A673 (cell line): ENCODE data around the gene PIP5K1A. TPM values are rescaled to one million over a fixed set of nuclear protein-coding genes. Genes with fewer than 3 reads are reported as not detected.
"Not testable (repeated sequence)": the region's sequence is repeated elsewhere in the genome, so short reads cannot be mapped to it uniquely, and the experiment has no call there.

Source experiments
- BruUV-seq: library from RNA; stranded (reverse); fragments of 400-500 nt; replicated peaks from 2 replicates; lab custom pipeline; 2021; lab: Mats Ljungman, UMichigan
- CTCF ChIA-PET: fragments of 300-600 bp; sonication (Branson Sonifier 250); formaldehyde crosslinking; loops from one replicate; lab custom pipeline; 2022; ENCODE audit warnings: antibody characterized with exemption; lab: Charles Lee
- POLR2A ChIA-PET: fragments of 300-600 bp; sonication (Branson Sonifier 250); formaldehyde crosslinking; loops from one replicate; lab custom pipeline; 2022; ENCODE audit warnings: antibody characterized with exemption; ENCODE audit not compliant: low non-redundant PET; lab: Charles Lee
- DNase-seq: peaks from one replicate; pipeline ENCODE4 v3.0.0-alpha.2; 2015; ENCODE audit warnings: low spot score
- H3K27ac ChIP-seq: fragments of 200-600 bp; sonication (generic); 2 replicates; pipeline ENCODE4 v1.5.1; 2016; ENCODE audit warnings: mixed run types, low read depth, mild to moderate bottlenecking, mixed read lengths, antibody characterized with exemption, low read length; ENCODE audit not compliant: poor library complexity, severe bottlenecking
- H3K27me3 ChIP-seq: fragments of 200-600 bp; sonication (generic); replicated peaks from 2 replicates; pipeline ENCODE4 v1.6.1; 2017; ENCODE audit warnings: mixed run types, low read depth, mild to moderate bottlenecking, mixed read lengths, antibody characterized with exemption, low read length; ENCODE audit not compliant: insufficient read depth, poor library complexity
- H3K36me3 ChIP-seq: fragments of 200-600 bp; sonication (generic); 2 replicates; pipeline ENCODE4 v1.6.1; 2016; ENCODE audit warnings: mixed run types, mild to moderate bottlenecking, mixed read lengths, antibody characterized with exemption, low read length; ENCODE audit not compliant: insufficient read depth, poor library complexity, severe bottlenecking
- H3K4me1 ChIP-seq: fragments of 200-600 bp; sonication (generic); 2 replicates; pipeline ENCODE4 v1.6.1; 2017; ENCODE audit warnings: mixed run types, mild to moderate bottlenecking, mixed read lengths, antibody characterized with exemption, low read length; ENCODE audit not compliant: insufficient read depth, poor library complexity, severe bottlenecking
- H3K4me3 ChIP-seq: fragments of 200-600 bp; sonication (generic); 2 replicates; pipeline ENCODE4 v1.5.1; 2016; ENCODE audit warnings: low read depth, mixed run types, mild to moderate bottlenecking, mixed read lengths, low read length; ENCODE audit not compliant: poor library complexity, severe bottlenecking
- H3K9me3 ChIP-seq: fragments of 200-600 bp; sonication (generic); 2 replicates; pipeline ENCODE4 v1.6.1; 2016; ENCODE audit warnings: mixed run types, low read depth, mild to moderate bottlenecking, mixed read lengths, antibody characterized with exemption, low read length; ENCODE audit not compliant: poor library complexity, severe bottlenecking
- EZH2 ChIP-seq: fragments of 200-600 bp; sonication (generic); IDR thresholded peaks from 2 replicates; pipeline ENCODE4 v1.6.1; 2017; ENCODE audit warnings: borderline replicate concordance, low read depth, mild to moderate bottlenecking, mixed read lengths, antibody characterized with exemption, low read length; ENCODE audit not compliant: poor library complexity, severe bottlenecking
- intact Hi-C: fragments of 100-400 bp; cut with micrococcal nuclease; formaldehyde crosslinking; loops from one replicate; pipeline ENCODE4 v1.10.0; 2022; ENCODE audit not compliant: unreplicated experiment
- total RNA-seq: library from RNA; stranded (reverse); gene quantifications from 2 replicates; pipeline ENCODE4 v1.2.3, GENCODE V29; 2021
- TF ChIP-seq, protein P1 (sequence below): fragments of 300-800, 200-600 bp; sonication (generic); conservative IDR thresholded peaks from 2 replicates; pipeline ENCODE4 v1.5.1; 2017; ENCODE audit warnings: low read depth, mild to moderate bottlenecking, antibody characterized with exemption, low read length, moderate library complexity, mixed read lengths

The PIP5K1A gene
- total RNA-seq, 1 experiment from 2014 or later: 115 TPM

DNA sequence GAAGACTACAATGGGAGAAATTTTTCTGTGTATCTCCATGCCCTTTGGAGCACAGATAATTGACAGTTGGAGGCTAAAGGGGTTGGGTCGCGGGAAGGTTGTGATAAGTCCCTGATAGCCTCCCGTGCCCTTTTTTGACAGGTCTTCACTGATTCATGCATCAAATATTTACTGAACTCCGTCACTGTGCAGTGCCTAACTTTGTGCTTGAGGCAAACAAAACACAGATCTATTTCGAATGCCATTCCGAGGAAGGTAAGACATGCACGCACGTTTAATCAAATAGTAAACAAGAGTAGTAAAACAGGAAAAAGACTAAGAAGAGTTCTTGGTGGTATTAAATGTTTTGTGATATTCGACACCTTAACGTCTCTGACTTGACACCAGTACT lies 494 bp upstream of the PIP5K1A start:
- intact Hi-C loops: loop anchor here (1.0 kb wide), 1 partner anchor 53 kb away; no protein-coding TSS in a partner anchor
- H3K4me1 ChIP-seq: peaks cover 6% of the 10 kb centered on the region
- peaks cover 14% of the 10 kb centered on the region for H3K36me3 ChIP-seq
- peak overlapping the region; percentile 68 for H3K4me3 ChIP-seq
- no peaks in the 10 kb centered on the region for H3K9me3 ChIP-seq
- H3K27me3 ChIP-seq: no peaks in the 10 kb centered on the region
- TF ChIP-seq, protein P1, sequence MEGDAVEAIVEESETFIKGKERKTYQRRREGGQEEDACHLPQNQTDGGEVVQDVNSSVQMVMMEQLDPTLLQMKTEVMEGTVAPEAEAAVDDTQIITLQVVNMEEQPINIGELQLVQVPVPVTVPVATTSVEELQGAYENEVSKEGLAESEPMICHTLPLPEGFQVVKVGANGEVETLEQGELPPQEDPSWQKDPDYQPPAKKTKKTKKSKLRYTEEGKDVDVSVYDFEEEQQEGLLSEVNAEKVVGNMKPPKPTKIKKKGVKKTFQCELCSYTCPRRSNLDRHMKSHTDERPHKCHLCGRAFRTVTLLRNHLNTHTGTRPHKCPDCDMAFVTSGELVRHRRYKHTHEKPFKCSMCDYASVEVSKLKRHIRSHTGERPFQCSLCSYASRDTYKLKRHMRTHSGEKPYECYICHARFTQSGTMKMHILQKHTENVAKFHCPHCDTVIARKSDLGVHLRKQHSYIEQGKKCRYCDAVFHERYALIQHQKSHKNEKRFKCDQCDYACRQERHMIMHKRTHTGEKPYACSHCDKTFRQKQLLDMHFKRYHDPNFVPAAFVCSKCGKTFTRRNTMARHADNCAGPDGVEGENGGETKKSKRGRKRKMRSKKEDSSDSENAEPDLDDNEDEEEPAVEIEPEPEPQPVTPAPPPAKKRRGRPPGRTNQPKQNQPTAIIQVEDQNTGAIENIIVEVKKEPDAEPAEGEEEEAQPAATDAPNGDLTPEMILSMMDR: no peak
- TF ChIP-seq EZH2: no peak
- peak overlapping the region; percentile 90 for H3K27ac ChIP-seq
- BruUV-seq: no TSS peak
- ChIA-PET CTCF (no interaction called here), POLR2A (no interaction called here)
- DNase-seq: no peak

DNA sequence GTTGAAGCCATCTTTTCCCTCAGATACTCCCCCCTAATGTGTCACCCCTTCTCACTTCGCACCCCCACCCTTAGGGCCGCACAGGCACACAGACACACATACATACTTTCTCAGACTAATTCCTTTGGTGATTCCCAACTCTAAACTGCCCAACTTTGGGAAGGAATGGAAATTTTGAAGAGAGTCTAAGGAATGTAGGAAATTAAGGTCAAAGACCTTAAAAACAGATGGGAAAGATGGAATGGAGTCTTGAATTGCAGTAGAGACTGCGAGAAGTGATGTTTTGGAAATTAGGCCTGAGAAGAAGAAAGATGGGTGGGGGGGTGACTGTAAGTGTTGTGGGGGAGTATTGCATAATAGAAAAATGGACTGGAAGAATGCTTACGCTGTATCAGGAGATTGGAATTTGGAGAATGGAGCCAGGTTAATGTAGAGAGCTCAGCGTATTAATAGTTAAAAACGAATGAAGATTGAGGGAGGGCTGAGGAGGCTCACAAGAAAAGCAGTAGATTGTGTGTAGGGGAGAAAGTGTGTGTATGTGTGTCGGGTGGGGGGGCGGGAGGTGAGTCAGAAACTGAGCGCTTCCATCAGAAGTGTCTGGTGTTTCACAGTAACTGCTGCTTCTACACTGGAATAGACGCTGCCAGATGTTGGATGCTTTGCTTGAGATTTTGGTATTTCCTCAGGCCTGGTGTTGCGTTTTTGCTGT lies 1.7 kb downstream of the PIP5K1A start:
- Histone ChIP-seq H3K9me3 (no peaks in the 10 kb centered on the region), H3K27ac (peak overlapping the region; percentile 90), H3K4me1 (peaks cover 6% of the 10 kb centered on the region), H3K27me3 (no peaks in the 10 kb centered on the region), H3K4me3 (peak overlapping the region; percentile 68), H3K36me3 (peaks cover 21% of the 10 kb centered on the region)
- TF ChIP-seq EZH2: no peak
- TF ChIP-seq, protein P1: no peak
- intact Hi-C loops: no loop called here
- no TSS peak for BruUV-seq
- peak; percentile 43 for DNase-seq
- POLR2A ChIA-PET: no interaction called here
- CTCF ChIA-PET: no interaction called here

DNA sequence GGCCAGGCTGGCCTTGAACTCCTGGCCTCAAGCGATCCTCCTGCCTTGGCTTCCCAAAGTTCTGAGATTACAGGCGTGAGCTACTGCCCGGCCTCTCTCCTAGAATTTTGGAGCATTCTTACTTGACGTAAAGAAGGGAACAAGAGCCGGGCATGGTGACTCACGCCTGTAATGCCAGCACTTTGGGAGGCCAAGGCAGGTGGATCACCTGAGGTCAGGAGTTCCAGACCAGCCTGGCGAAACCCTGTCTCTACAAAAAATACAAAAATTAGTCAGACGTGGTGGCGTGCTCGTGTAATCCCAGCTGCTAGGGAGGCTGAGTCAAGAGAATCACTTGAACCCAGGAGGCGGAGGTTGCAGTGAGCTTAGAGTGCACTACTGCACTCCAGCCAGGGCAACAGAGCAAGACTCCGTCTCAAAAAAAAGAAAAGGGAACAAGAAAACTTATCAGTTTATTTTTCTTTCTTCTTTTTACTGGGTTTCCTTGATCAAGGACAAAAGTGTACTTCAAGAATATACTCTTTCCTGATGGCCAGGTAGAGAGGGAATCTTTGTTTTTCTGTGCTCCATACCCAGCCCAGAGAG lies 7.1 kb downstream of the PIP5K1A start:
- POLR2A ChIA-PET, H3K27ac ChIP-seq, DNase-seq, H3K27me3 ChIP-seq, CTCF ChIA-PET, BruUV-seq, H3K4me3 ChIP-seq, H3K4me1 ChIP-seq, H3K9me3 ChIP-seq, intact Hi-C loops: not testable (repeated sequence)
- H3K36me3 ChIP-seq: peaks cover 49% of the 10 kb centered on the region

DNA sequence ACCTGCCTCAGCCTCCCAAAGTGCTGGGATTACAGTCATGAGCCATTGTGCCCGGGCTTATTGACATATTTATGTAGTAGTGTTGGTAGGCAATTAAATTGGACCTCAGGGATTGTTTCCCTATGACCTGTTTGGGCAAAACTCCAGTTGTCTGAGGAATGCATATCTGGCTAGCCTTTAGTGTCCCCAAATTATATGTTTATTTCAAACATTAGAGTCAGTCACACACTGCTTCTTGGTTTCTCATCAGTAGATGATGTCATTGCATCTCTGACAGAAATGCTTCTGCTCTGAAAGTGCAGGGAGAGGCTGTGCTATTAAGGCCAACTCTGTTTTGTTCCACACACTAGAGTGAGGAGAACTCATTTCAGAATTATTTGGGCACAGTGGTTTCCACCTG lies 12.5 kb downstream of the PIP5K1A start:
- POLR2A ChIA-PET: no interaction called here
- BruUV-seq: no TSS peak
- no peak for TF ChIP-seq EZH2
- TF ChIP-seq, protein P1: no peak

More for the DNA sequence above, 12.5 kb downstream of the PIP5K1A start:
- Histone ChIP-seq H3K27me3 (no peaks in the 10 kb centered on the region), H3K9me3 (no peaks in the 10 kb centered on the region), H3K27ac (no peak overlapping the region), H3K4me1 (no peaks in the 10 kb centered on the region), H3K36me3 (peaks cover 31% of the 10 kb centered on the region), H3K4me3 (no peak overlapping the region)
- intact Hi-C loops: no loop called here
- CTCF ChIA-PET: no interaction called here
- no peak for DNase-seq
